SK-N-SH treated with all-trans-retinoic acid at 6 μM for 48 hours (cell line): Measurements from ENCODE around the gene KRTAP10-4.

Experiments used
- BACH2 ChIP-seq: fragments of 250-450 bp; sonication (Bioruptor Pico); IDR thresholded peaks from 2 replicates; pipeline ENCODE4 v1.9.0; 2021; ENCODE audit warnings: mild to moderate bottlenecking, borderline replicate concordance
- CSDC2 ChIP-seq: fragments of 250-450 bp; sonication (Bioruptor Pico); IDR thresholded peaks from 2 replicates; pipeline ENCODE4 v1.5.0; 2020; ENCODE audit warnings: mild to moderate bottlenecking, moderate library complexity
- ESRRG ChIP-seq: fragments of 250-450 bp; sonication (Bioruptor Pico); IDR thresholded peaks from 2 replicates; pipeline ENCODE4 v1.6.1; 2021; ENCODE audit warnings: mild to moderate bottlenecking
- OSR1 ChIP-seq: fragments of 250-450 bp; sonication (Bioruptor Pico); IDR thresholded peaks from 2 replicates; pipeline ENCODE4 v1.8.0; 2022; ENCODE audit warnings: moderate library complexity, mild to moderate bottlenecking, inconsistent platforms
- PATZ1 ChIP-seq: fragments of 250-450 bp; sonication (Bioruptor Pico); IDR thresholded peaks from 2 replicates; pipeline ENCODE4 v1.8.0; 2020; ENCODE audit warnings: mild to moderate bottlenecking, moderate library complexity, borderline replicate concordance
- SNAI2 ChIP-seq: fragments of 250-450 bp; sonication (Bioruptor Pico); IDR thresholded peaks from 2 replicates; pipeline ENCODE4 v1.5.0; 2020; ENCODE audit warnings: mild to moderate bottlenecking, moderate library complexity
- TCF4 ChIP-seq: fragments of 250-450 bp; sonication (Bioruptor Pico); IDR thresholded peaks from 2 replicates; pipeline ENCODE4 v1.8.0; 2021; ENCODE audit warnings: mild to moderate bottlenecking, moderate library complexity, borderline replicate concordance
- TOX ChIP-seq: fragments of 250-450 bp; sonication (Bioruptor Pico); IDR thresholded peaks from 2 replicates; pipeline ENCODE4 v1.8.0; 2021; ENCODE audit warnings: mild to moderate bottlenecking, moderate library complexity, borderline replicate concordance
- ZFP30 ChIP-seq: fragments of 450-650 bp; formaldehyde crosslinking; IDR thresholded peaks from 2 replicates; pipeline ENCODE4 v1.5.0; 2022; ENCODE audit warnings: mild to moderate bottlenecking, moderate library complexity

GRCh38 chr21:44551340-44551961 lies 22.1 kb upstream of the KRTAP10-4 start, which contains the start of gene KRTAP10-2:
- TF ChIP-seq TOX (CRISPR knock-in tag) (no peak), ZFP30 (CRISPR knock-in tag) (no peak), CSDC2 (CRISPR knock-in tag) (no peak), ESRRG (no peak), SNAI2 (CRISPR knock-in tag) (no peak), OSR1 (CRISPR knock-in tag) (no peak), TCF4 (no peak), PATZ1 (no peak), BACH2 (CRISPR knock-in tag) (no peak)
